Progenitor cell of endocrine pancreas (in vitro differentiated cells): ENCODE results near the gene HDAC5. TPM values are rescaled to one million over a fixed set of nuclear protein-coding genes. Genes with fewer than 3 reads are reported as not detected.

ENCODE experiments used
- DNase-seq: peaks from one replicate; pipeline ENCODE4 v3.0.0; 2021; ENCODE audit warnings: low spot score; ENCODE audit not compliant: unreplicated experiment
- H3K27ac Mint-ChIP-seq: 2 replicates; pipeline ENCODE4 v1.8.0; 2021; ENCODE audit warnings: mild to moderate bottlenecking, moderate library complexity, mixed read lengths
- H3K27me3 Mint-ChIP-seq: 2 replicates; pipeline ENCODE4 v1.8.0; 2021; ENCODE audit warnings: mixed read lengths
- H3K36me3 Mint-ChIP-seq: 2 replicates; pipeline ENCODE4 v1.8.0; 2022; ENCODE audit warnings: mixed read lengths; ENCODE audit not compliant: insufficient read depth
- H3K4me1 Mint-ChIP-seq: 2 replicates; pipeline ENCODE4 v1.8.0; 2021; ENCODE audit warnings: low read depth, mixed read lengths
- H3K4me3 Mint-ChIP-seq: 2 replicates; pipeline ENCODE4 v1.8.0; 2021; ENCODE audit warnings: low read depth, mild to moderate bottlenecking, moderate library complexity, mixed read lengths
- H3K9me3 Mint-ChIP-seq: 2 replicates; pipeline ENCODE4 v1.8.0; 2021; ENCODE audit warnings: low read depth, mixed read lengths
- total RNA-seq: library from RNA; stranded (reverse); gene quantifications from 2 replicates; pipeline ENCODE4 v1.2.1, GENCODE V29; 2021
- TF ChIP-seq, protein P1 (sequence below): fragments of 200-600 bp; sonication (generic); IDR thresholded peaks from one replicate; pipeline ENCODE4 v1.5.0; 2021; ENCODE audit warnings: antibody characterized with exemption, mild to moderate bottlenecking; ENCODE audit not compliant: unreplicated experiment

The HDAC5 gene
- total RNA-seq, 1 donor from 2014 or later = 41.3 TPM

GRCh38 chr17:44110823-44111633, 12.4 kb downstream of the HDAC5 start:
- no peak overlapping the region for H3K4me3 Mint-ChIP-seq
- H3K36me3 Mint-ChIP-seq = peaks cover 2% of the 10 kb centered on the region
- DNase-seq = no peak
- H3K4me1 Mint-ChIP-seq = peaks cover 4% of the 10 kb centered on the region
- H3K27ac Mint-ChIP-seq = no peak overlapping the region
- TF ChIP-seq, protein P1, sequence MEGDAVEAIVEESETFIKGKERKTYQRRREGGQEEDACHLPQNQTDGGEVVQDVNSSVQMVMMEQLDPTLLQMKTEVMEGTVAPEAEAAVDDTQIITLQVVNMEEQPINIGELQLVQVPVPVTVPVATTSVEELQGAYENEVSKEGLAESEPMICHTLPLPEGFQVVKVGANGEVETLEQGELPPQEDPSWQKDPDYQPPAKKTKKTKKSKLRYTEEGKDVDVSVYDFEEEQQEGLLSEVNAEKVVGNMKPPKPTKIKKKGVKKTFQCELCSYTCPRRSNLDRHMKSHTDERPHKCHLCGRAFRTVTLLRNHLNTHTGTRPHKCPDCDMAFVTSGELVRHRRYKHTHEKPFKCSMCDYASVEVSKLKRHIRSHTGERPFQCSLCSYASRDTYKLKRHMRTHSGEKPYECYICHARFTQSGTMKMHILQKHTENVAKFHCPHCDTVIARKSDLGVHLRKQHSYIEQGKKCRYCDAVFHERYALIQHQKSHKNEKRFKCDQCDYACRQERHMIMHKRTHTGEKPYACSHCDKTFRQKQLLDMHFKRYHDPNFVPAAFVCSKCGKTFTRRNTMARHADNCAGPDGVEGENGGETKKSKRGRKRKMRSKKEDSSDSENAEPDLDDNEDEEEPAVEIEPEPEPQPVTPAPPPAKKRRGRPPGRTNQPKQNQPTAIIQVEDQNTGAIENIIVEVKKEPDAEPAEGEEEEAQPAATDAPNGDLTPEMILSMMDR = no peak
- no peaks in the 10 kb centered on the region for H3K27me3 Mint-ChIP-seq
- no peaks in the 10 kb centered on the region for H3K9me3 Mint-ChIP-seq

GRCh38 chr17:44110011-44110686, 13.3 kb downstream of the HDAC5 start:
- no peak overlapping the region for H3K27ac Mint-ChIP-seq
- peaks cover 4% of the 10 kb centered on the region for H3K4me1 Mint-ChIP-seq
- H3K9me3 Mint-ChIP-seq = no peaks in the 10 kb centered on the region
- DNase-seq = no peak
- no peak overlapping the region for H3K4me3 Mint-ChIP-seq
- TF ChIP-seq, protein P1 = no peak
- H3K36me3 Mint-ChIP-seq = peaks cover 2% of the 10 kb centered on the region
- H3K27me3 Mint-ChIP-seq = no peaks in the 10 kb centered on the region

- Mint-ChIP-seq H3K27ac (no peak overlapping the region), H3K9me3 (no peaks in the 10 kb centered on the region), H3K4me3 (no peak overlapping the region), H3K36me3 (peaks cover 2% of the 10 kb centered on the region), H3K4me1 (peaks cover 4% of the 10 kb centered on the region), H3K27me3 (no peaks in the 10 kb centered on the region)
- TF ChIP-seq, protein P1 = no peak
- DNase-seq = no peak
Observed at GRCh38 chr17:44109312-44109630, 14.2 kb downstream of the HDAC5 start.

- no peak overlapping the region for H3K4me3 Mint-ChIP-seq
- H3K27ac Mint-ChIP-seq = no peak overlapping the region
- H3K4me1 Mint-ChIP-seq = peaks cover 4% of the 10 kb centered on the region
Observed at GRCh38 chr17:44108440-44109311, 14.8 kb downstream of the HDAC5 start.

More at GRCh38 chr17:44108440-44109311, 14.8 kb downstream of the HDAC5 start:
- H3K9me3 Mint-ChIP-seq = no peaks in the 10 kb centered on the region
- TF ChIP-seq, protein P1 = no peak
- DNase-seq = no peak
- no peaks in the 10 kb centered on the region for H3K27me3 Mint-ChIP-seq
- peaks cover 2% of the 10 kb centered on the region for H3K36me3 Mint-ChIP-seq
